ENCODE data around the gene NMU. TPM values are rescaled to one million over a fixed set of nuclear protein-coding genes. Genes with fewer than 3 reads are reported as not detected.

NMU gene
- polyA plus RNA-seq, 1 donor (not counting 4 experiments of a cell fraction or from before 2014, with no cell fraction given), result 12.0 TPM

GRCh38 chr4:55650483-55650882 is 14.4 kb upstream of the NMU start:
- H3K79me2 ChIP-seq (ENCODE audit: control insufficient read depth, insufficient read depth, low read length), result no peaks in the 10 kb centered on the region
- no peak overlapping the region for H3K9ac ChIP-seq (ENCODE audit: control insufficient read depth, extremely low read depth, insufficient read depth, low read length)
- no peaks in the 10 kb centered on the region for H3K9me1 ChIP-seq (ENCODE audit: control insufficient read depth, extremely low read depth, insufficient read depth, low read length)
- H3K27ac ChIP-seq (ENCODE audit: control insufficient read depth, insufficient read depth, low read length), result no peak overlapping the region
- no peak overlapping the region for H3K4me3 ChIP-seq (ENCODE audit: control insufficient read depth in 2 of 3, extremely low read depth in 1 of 3, insufficient read depth in 2 of 3, low read depth in 1 of 3, low read length in 3 of 3)
- no peaks in the 10 kb centered on the region for H3K9me3 ChIP-seq (ENCODE audit: control insufficient read depth, low read depth, low read length)
- DNase-seq (ENCODE audit: low read depth, low spot score) (no peak), FAIRE-seq (peak; percentile 44)
- H3K4me1 ChIP-seq (ENCODE audit: control insufficient read depth, extremely low read depth, insufficient read depth, low read length), result no peaks in the 10 kb centered on the region
- no peaks in the 10 kb centered on the region for H4K20me1 ChIP-seq (ENCODE audit: control insufficient read depth, extremely low read depth, insufficient read depth, low read length)
- dilution Hi-C loops (cut with MboI; ENCODE audit: extremely low pct_ligation_motif_present, low sequenced_read_pairs), result no loop called here
- H3K36me3 ChIP-seq (ENCODE audit: control insufficient read depth in 2 of 2, extremely low read depth in 1 of 2, insufficient read depth in 2 of 2, low read length in 2 of 2), result no peaks in the 10 kb centered on the region
- TF ChIP-seq CTCF (optimal IDR thresholded peaks at IDR 0.05 in 1 of 3, IDR thresholded peaks at IDR 0.05 in 1 of 3, conservative IDR thresholded peaks at IDR 0.05 in 1 of 3; ENCODE audit: extremely low read depth in 1 of 3, insufficient read depth in 2 of 3, low read length in 3 of 3) (no peak), EZH2 (IDR thresholded peaks at IDR 0.05; ENCODE audit: low read length) (no peak)
- H2AFZ ChIP-seq (ENCODE audit: control insufficient read depth, low read length), result no peak overlapping the region
- H3K4me2 ChIP-seq (ENCODE audit: control insufficient read depth, extremely low read depth, insufficient read depth, low read depth, low read length), result no peak overlapping the region
- no peaks in the 10 kb centered on the region for H3K27me3 ChIP-seq (ENCODE audit: control insufficient read depth, extremely low read depth, insufficient read depth, low read length)

GRCh38 chr4:55637272-55637820 is 1.2 kb upstream of the NMU start:
- Histone ChIP-seq H3K4me2 (ENCODE audit: control insufficient read depth, extremely low read depth, insufficient read depth, low read depth, low read length) (no peak overlapping the region), H3K4me3 (ENCODE audit: control insufficient read depth in 2 of 3, extremely low read depth in 1 of 3, insufficient read depth in 2 of 3, low read depth in 1 of 3, low read length in 3 of 3) (no peak overlapping the region), H3K79me2 (ENCODE audit: control insufficient read depth, insufficient read depth, low read length) (no peaks in the 10 kb centered on the region), H3K36me3 (ENCODE audit: control insufficient read depth in 2 of 2, extremely low read depth in 1 of 2, insufficient read depth in 2 of 2, low read length in 2 of 2) (no peaks in the 10 kb centered on the region), H3K9ac (ENCODE audit: control insufficient read depth, extremely low read depth, insufficient read depth, low read length) (no peak overlapping the region), H2AFZ (ENCODE audit: control insufficient read depth, low read length) (no peak overlapping the region), H3K9me1 (ENCODE audit: control insufficient read depth, extremely low read depth, insufficient read depth, low read length) (no peaks in the 10 kb centered on the region), H3K9me3 (ENCODE audit: control insufficient read depth, low read depth, low read length) (no peaks in the 10 kb centered on the region), H4K20me1 (ENCODE audit: control insufficient read depth, extremely low read depth, insufficient read depth, low read length) (no peaks in the 10 kb centered on the region), H3K27ac (ENCODE audit: control insufficient read depth, insufficient read depth, low read length) (no peak overlapping the region), H3K27me3 (ENCODE audit: control insufficient read depth, extremely low read depth, insufficient read depth, low read length) (no peaks in the 10 kb centered on the region), H3K4me1 (ENCODE audit: control insufficient read depth, extremely low read depth, insufficient read depth, low read length) (peaks cover 15% of the 10 kb centered on the region)
- TF ChIP-seq CTCF (optimal IDR thresholded peaks at IDR 0.05 in 1 of 3, IDR thresholded peaks at IDR 0.05 in 1 of 3, conservative IDR thresholded peaks at IDR 0.05 in 1 of 3; ENCODE audit: extremely low read depth in 1 of 3, insufficient read depth in 2 of 3, low read length in 3 of 3) (no peak), EZH2 (IDR thresholded peaks at IDR 0.05; ENCODE audit: low read length) (no peak)
- DNase-seq (ENCODE audit: low read depth, low spot score) (no peak), FAIRE-seq (no peak)
- dilution Hi-C loops (cut with MboI; ENCODE audit: extremely low pct_ligation_motif_present, low sequenced_read_pairs), result no loop called here
